ENCODE data around the gene HSD17B14.
"Not testable (repeated sequence)": the region's sequence is repeated elsewhere in the genome, so short reads cannot be mapped to it uniquely, and the experiment has no call there.

HSD17B14 gene

GRCh38 chr19:48872182-48872883, 36.0 kb upstream of the HSD17B14 start, which contains the start of gene PPP1R15A:
Gene PPP1R15A, plus strand, starts transcription at chr19:48872421. Its CDS starts 813 bp downstream, at chr19:48873234.
- no peaks in the 10 kb centered on the region for H3K27me3 Mint-ChIP-seq
- H3K4me3 Mint-ChIP-seq: peak within 1 kb of the TSS; percentile 99
- no peaks in the 10 kb centered on the region for H3K9me3 Mint-ChIP-seq (ENCODE audit: low read depth)
- H3K36me3 Mint-ChIP-seq: peaks cover 20% of the 10 kb centered on the region
- peaks cover 34% of the 10 kb centered on the region for H3K4me1 Mint-ChIP-seq (ENCODE audit: low read depth)
- H3K27ac Mint-ChIP-seq: peak within 1 kb of the TSS; percentile 98

- H3K27me3 Mint-ChIP-seq; H3K9me3 Mint-ChIP-seq (ENCODE audit: low read depth): not testable (repeated sequence)
- H3K4me3 Mint-ChIP-seq: peak overlapping the region; percentile 99
- peak overlapping the region; percentile 98 for H3K27ac Mint-ChIP-seq
- peaks cover 20% of the 10 kb centered on the region for H3K36me3 Mint-ChIP-seq
- H3K4me1 Mint-ChIP-seq (ENCODE audit: low read depth): peaks cover 31% of the 10 kb centered on the region
Measured at GRCh38 chr19:48871471-48872181, 35.3 kb upstream of the HSD17B14 start.

- H3K27ac Mint-ChIP-seq: no peak overlapping the region
- H3K27me3 Mint-ChIP-seq: no peaks in the 10 kb centered on the region
- peaks cover 18% of the 10 kb centered on the region for H3K4me1 Mint-ChIP-seq (ENCODE audit: low read depth)
- peaks cover 16% of the 10 kb centered on the region for H3K36me3 Mint-ChIP-seq
- no peaks in the 10 kb centered on the region for H3K9me3 Mint-ChIP-seq (ENCODE audit: low read depth)
- H3K4me3 Mint-ChIP-seq: no peak overlapping the region
Measured at GRCh38 chr19:48870048-48870447, 33.8 kb upstream of the HSD17B14 start.

- peaks cover 6% of the 10 kb centered on the region for H3K4me1 Mint-ChIP-seq (ENCODE audit: low read depth)
- no peaks in the 10 kb centered on the region for H3K27me3 Mint-ChIP-seq
- H3K4me3 Mint-ChIP-seq: no peak within 1 kb of the TSS
- H3K27ac Mint-ChIP-seq: peak within 1 kb of the TSS; percentile 59
- H3K36me3 Mint-ChIP-seq: peaks cover 4% of the 10 kb centered on the region
- H3K9me3 Mint-ChIP-seq (ENCODE audit: low read depth): no peaks in the 10 kb centered on the region
Measured at GRCh38 chr19:48868114-48868886, 32.0 kb upstream of the HSD17B14 start, which contains the start of gene PLEKHA4. Gene PLEKHA4, minus strand, starts transcription at chr19:48868617. Its CDS starts 997 bp downstream, at chr19:48867620.

GRCh38 chr19:48867746-48868113, 31.4 kb upstream of the HSD17B14 start:
- H3K9me3 Mint-ChIP-seq (ENCODE audit: low read depth): no peaks in the 10 kb centered on the region
- no peaks in the 10 kb centered on the region for H3K36me3 Mint-ChIP-seq
- no peak overlapping the region for H3K27ac Mint-ChIP-seq
- H3K4me3 Mint-ChIP-seq: no peak overlapping the region
- H3K4me1 Mint-ChIP-seq (ENCODE audit: low read depth): peaks cover 3% of the 10 kb centered on the region
- no peaks in the 10 kb centered on the region for H3K27me3 Mint-ChIP-seq

- Mint-ChIP-seq H3K4me3 (no peak overlapping the region), H3K27ac (no peak overlapping the region)
Measured at GRCh38 chr19:48867123-48867745, 30.9 kb upstream of the HSD17B14 start.

GRCh38 chr19:48866692-48867091, 30.4 kb upstream of the HSD17B14 start:
- no peaks in the 10 kb centered on the region for H3K9me3 Mint-ChIP-seq (ENCODE audit: low read depth)
- H3K4me3 Mint-ChIP-seq: no peak overlapping the region
- no peaks in the 10 kb centered on the region for H3K27me3 Mint-ChIP-seq
- no peak overlapping the region for H3K27ac Mint-ChIP-seq
- no peaks in the 10 kb centered on the region for H3K4me1 Mint-ChIP-seq (ENCODE audit: low read depth)
- H3K36me3 Mint-ChIP-seq: no peaks in the 10 kb centered on the region

More at GRCh38 chr19:48867123-48867745, 30.9 kb upstream of the HSD17B14 start:
- H3K4me1 Mint-ChIP-seq (ENCODE audit: low read depth): peaks cover 3% of the 10 kb centered on the region
- H3K9me3 Mint-ChIP-seq (ENCODE audit: low read depth): no peaks in the 10 kb centered on the region
- no peaks in the 10 kb centered on the region for H3K36me3 Mint-ChIP-seq
- H3K27me3 Mint-ChIP-seq: no peaks in the 10 kb centered on the region

GRCh38 chr19:48862827-48863226, 26.5 kb upstream of the HSD17B14 start:
- H3K4me3 Mint-ChIP-seq: no peak overlapping the region
- peaks cover 7% of the 10 kb centered on the region for H3K4me1 Mint-ChIP-seq (ENCODE audit: low read depth)
- H3K27me3 Mint-ChIP-seq: no peaks in the 10 kb centered on the region
- H3K9me3 Mint-ChIP-seq (ENCODE audit: low read depth): no peaks in the 10 kb centered on the region
- no peak overlapping the region for H3K27ac Mint-ChIP-seq
- H3K36me3 Mint-ChIP-seq: no peaks in the 10 kb centered on the region

- H3K9me3 Mint-ChIP-seq (ENCODE audit: low read depth): no peaks in the 10 kb centered on the region
- H3K4me1 Mint-ChIP-seq (ENCODE audit: low read depth): peaks cover 7% of the 10 kb centered on the region
- H3K36me3 Mint-ChIP-seq: no peaks in the 10 kb centered on the region
- no peaks in the 10 kb centered on the region for H3K27me3 Mint-ChIP-seq
- no peak overlapping the region for H3K4me3 Mint-ChIP-seq
- H3K27ac Mint-ChIP-seq: no peak overlapping the region
Measured at GRCh38 chr19:48861313-48861712, 25.0 kb upstream of the HSD17B14 start.

- Mint-ChIP-seq H3K4me1 (ENCODE audit: low read depth) (peaks cover 7% of the 10 kb centered on the region), H3K27ac (no peak overlapping the region)
Measured at GRCh38 chr19:48859711-48860572, 23.7 kb upstream of the HSD17B14 start.

GRCh38 chr19:48858984-48859710, 22.9 kb upstream of the HSD17B14 start:
- Mint-ChIP-seq H3K27ac (peak overlapping the region; percentile 87), H3K36me3 (no peaks in the 10 kb centered on the region), H3K9me3 (ENCODE audit: low read depth) (no peaks in the 10 kb centered on the region), H3K27me3 (no peaks in the 10 kb centered on the region), H3K4me3 (peak overlapping the region; percentile 97), H3K4me1 (ENCODE audit: low read depth) (peaks cover 7% of the 10 kb centered on the region)

More at GRCh38 chr19:48859711-48860572, 23.7 kb upstream of the HSD17B14 start:
- Mint-ChIP-seq H3K4me3 (peak overlapping the region; percentile 97), H3K36me3 (no peaks in the 10 kb centered on the region), H3K9me3 (ENCODE audit: low read depth) (no peaks in the 10 kb centered on the region), H3K27me3 (no peaks in the 10 kb centered on the region)

GRCh38 chr19:48856921-48857320, 20.6 kb upstream of the HSD17B14 start:
- no peak overlapping the region for H3K27ac Mint-ChIP-seq
- H3K4me3 Mint-ChIP-seq: no peak overlapping the region
- H3K4me1 Mint-ChIP-seq (ENCODE audit: low read depth): peaks cover 7% of the 10 kb centered on the region
- H3K36me3 Mint-ChIP-seq: no peaks in the 10 kb centered on the region
- no peaks in the 10 kb centered on the region for H3K27me3 Mint-ChIP-seq
- H3K9me3 Mint-ChIP-seq (ENCODE audit: low read depth): no peaks in the 10 kb centered on the region

GRCh38 chr19:48854103-48854502, 17.8 kb upstream of the HSD17B14 start:
- no peaks in the 10 kb centered on the region for H3K36me3 Mint-ChIP-seq
- no peak overlapping the region for H3K4me3 Mint-ChIP-seq
- no peaks in the 10 kb centered on the region for H3K27me3 Mint-ChIP-seq
- no peak overlapping the region for H3K27ac Mint-ChIP-seq
- H3K4me1 Mint-ChIP-seq (ENCODE audit: low read depth): peaks cover under 1% of the 10 kb centered on the region
- H3K9me3 Mint-ChIP-seq (ENCODE audit: low read depth): no peaks in the 10 kb centered on the region

All from activated naive CD8-positive, alpha-beta T cell (primary cell).